CD4-positive, alpha-beta T cell (primary cell): ENCODE measurements around the gene IGFBP6. TPM values are rescaled to one million over a fixed set of nuclear protein-coding genes. Genes with fewer than 3 reads are reported as not detected.
A peak's percentile ranks its signal among the peaks of the same experiment; 100 is the strongest.

Experiments
- ATAC-seq: fragments of 200-7000 bp; cut with Tn5 transposase; one replicate; pipeline ENCODE4 v1.10.0; 2022; ENCODE audit warnings: mild to moderate bottlenecking; ENCODE audit not compliant: poor library complexity
- CTCF ChIA-PET: fragments of 350-600 bp; sonication (Branson Sonifier 250); formaldehyde crosslinking; loops from one replicate; lab custom pipeline; 2021; ENCODE audit warnings: antibody characterized with exemption, inconsistent platforms; lab: Charles Lee
- POLR2A ChIA-PET: fragments of 350-600 bp; sonication (Branson Sonifier 250); formaldehyde crosslinking; loops from one replicate; lab custom pipeline; 2021; ENCODE audit warnings: antibody characterized with exemption, inconsistent platforms; lab: Charles Lee
- DNase-seq, 14 experiments: peaks; one replicate each; pipeline ENCODE4 v3.0.0-alpha.2; 2013 to 2020; ENCODE audit warnings: mixed read lengths in 2 of 14
- H3K27ac ChIP-seq, 2 donors: one replicate each; pipeline versions ENCODE4 v1.5.1 to v1.7.0; 2013; ENCODE audit warnings: low read length in 2 of 2, low read depth in 1 of 2, mild to moderate bottlenecking in 1 of 2
- H3K27me3 ChIP-seq, 2 experiments: 1 replicate in 1 of 2; 2 replicates in 1 of 2; pipeline versions ENCODE4 v1.6.1 to v1.7.0; 2013; ENCODE audit warnings: low read length in 2 of 2, control low read depth in 1 of 2, mild to moderate bottlenecking in 1 of 2, moderate library complexity in 1 of 2; ENCODE audit not compliant: insufficient read depth in 2 of 2, control insufficient read depth in 1 of 2
- H3K36me3 ChIP-seq: one replicate; pipeline ENCODE4 v1.6.1; 2013; ENCODE audit warnings: low read length, control low read depth; ENCODE audit not compliant: insufficient read depth
- H3K4me1 ChIP-seq: one replicate; pipeline ENCODE4 v1.6.1; 2013; ENCODE audit warnings: low read length, control low read depth; ENCODE audit not compliant: insufficient read depth
- H3K4me3 ChIP-seq: one replicate; pipeline ENCODE4 v1.5.1; 2013; ENCODE audit warnings: mild to moderate bottlenecking, low read length, moderate library complexity
- H3K9me3 ChIP-seq, 2 experiments: 1 replicate in 1 of 2; 2 replicates in 1 of 2; pipeline versions ENCODE4 v1.6.1 to v1.7.0; 2013; ENCODE audit warnings: low read length in 2 of 2, mild to moderate bottlenecking in 2 of 2, control low read depth in 1 of 2, moderate library complexity in 1 of 2; ENCODE audit not compliant: control insufficient read depth in 1 of 2, insufficient read depth in 1 of 2
- H3K27ac Mint-ChIP-seq: one replicate; pipeline ENCODE4 v1.8.0; 2020; ENCODE audit warnings: mixed read lengths
- H3K27me3 Mint-ChIP-seq: one replicate; pipeline ENCODE4 v1.8.0; 2021; ENCODE audit warnings: mixed read lengths
- H3K36me3 Mint-ChIP-seq: one replicate; pipeline ENCODE4 v1.8.0; 2021; ENCODE audit warnings: low read depth, mixed read lengths
- H3K4me1 Mint-ChIP-seq: one replicate; pipeline ENCODE4 v1.8.0; 2021; ENCODE audit warnings: low read depth, mixed read lengths
- H3K4me3 Mint-ChIP-seq: one replicate; pipeline ENCODE4 v1.8.0; 2020; ENCODE audit warnings: mild to moderate bottlenecking, mixed read lengths
- H3K9me3 Mint-ChIP-seq: one replicate; pipeline ENCODE4 v1.8.0; 2020; ENCODE audit warnings: mixed read lengths
- CTCF ChIP-seq: fragments of 200-600 bp; IDR thresholded peaks from one replicate; pipeline ENCODE4 v1.8.0; 2022; ENCODE audit warnings: antibody characterized with exemption, mild to moderate bottlenecking
- intact Hi-C, 2 experiments: fragments of 100-400 bp; cut with DNase I in 1 of 2; cut with micrococcal nuclease in 1 of 2; formaldehyde crosslinking; loops; one replicate each; pipeline versions ENCODE4 v1.15.1 to v1.9.0; 2023 to 2025; cut with DNase I, micrococcal nuclease
- total RNA-seq, 174 experiments: library from RNA in 2 of 174; stranded (reverse) in 2 of 174; gene quantifications; one replicate each; pipeline ENCODE4 v1.2.3 and lab custom pipeline; 2021 to 2026

IGFBP6 gene
- total RNA-seq, 2 experiments from 2014 or later: 0.49 TPM; not detected in 1

DNA sequence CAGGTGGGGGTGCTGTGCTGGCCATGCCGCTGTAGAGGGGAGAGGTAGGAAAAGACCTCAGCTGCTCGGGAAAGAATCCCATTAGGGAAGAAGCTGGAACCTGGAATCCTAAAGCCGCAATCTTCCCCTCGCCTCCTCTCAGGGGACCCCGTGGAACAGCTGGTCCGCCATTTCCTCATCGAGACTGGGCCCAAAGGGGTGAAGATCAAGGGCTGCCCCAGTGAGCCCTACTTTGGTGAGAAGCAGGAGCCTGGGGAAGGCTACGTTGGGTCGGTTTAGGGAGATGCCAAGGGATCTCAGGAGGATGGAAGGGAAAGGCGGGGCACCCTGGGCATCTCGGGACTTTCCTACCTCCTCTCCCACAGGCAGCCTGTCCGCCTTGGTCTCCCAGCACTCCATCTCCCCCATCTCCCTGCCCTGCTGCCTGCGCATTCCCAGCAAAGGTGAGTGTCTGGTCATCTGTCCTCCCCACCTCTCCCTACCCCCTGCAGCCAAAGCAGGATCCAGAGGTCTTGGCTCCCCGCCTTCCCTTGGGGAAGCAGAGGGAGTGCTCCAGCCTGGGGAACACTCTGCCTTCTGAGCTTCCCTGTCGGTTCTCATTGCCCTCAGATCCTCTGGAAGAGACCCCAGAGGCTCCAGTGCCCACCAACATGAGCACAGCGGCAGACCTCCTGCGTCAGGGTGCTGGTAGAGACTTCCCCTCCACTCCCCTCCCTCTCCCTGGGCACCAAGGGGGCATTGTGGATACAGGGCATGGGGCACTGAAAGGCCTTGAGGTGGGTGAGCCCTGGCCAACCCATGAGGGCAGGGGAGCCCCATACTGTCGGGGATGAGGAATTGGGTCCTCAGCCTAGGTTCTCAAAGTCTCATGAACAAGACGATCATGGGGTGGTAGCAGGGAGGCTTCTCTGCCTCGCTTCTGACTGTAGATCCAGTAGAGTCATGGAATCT lies 35.2 kb upstream of the IGFBP6 start:
- intact Hi-C loops: loop anchor here in 1 of 2 experiments (10.0 kb wide), 1 partner anchor 133 kb away; no protein-coding TSS in a partner anchor
- no peak for ATAC-seq
- H3K9me3 ChIP-seq: no peaks in the 10 kb centered on the region
- no peak for TF ChIP-seq CTCF
- no peaks in the 10 kb centered on the region for H3K27me3 Mint-ChIP-seq
- peaks cover 7% of the 10 kb centered on the region for H3K4me1 Mint-ChIP-seq
- no peaks in the 10 kb centered on the region for H3K9me3 Mint-ChIP-seq
- H3K4me1 ChIP-seq: peaks cover 12% of the 10 kb centered on the region
- DNase-seq: peak in 1 of 14 experiments; percentile 16
- no peak overlapping the region for H3K27ac ChIP-seq
- H3K36me3 Mint-ChIP-seq: peaks cover 39% of the 10 kb centered on the region
- H3K4me3 ChIP-seq: no peak overlapping the region
- POLR2A ChIA-PET: interaction anchor here (1.0 to 1.6 kb wide), 2 partner anchors 17 to 36 kb away, joined by 3 to 6 read pairs; partner anchors contain the start of gene SPRYD3
- H3K27me3 ChIP-seq: no peaks in the 10 kb centered on the region
- CTCF ChIA-PET: interaction anchor here (1.3 kb wide), 1 partner anchor 13 kb away, joined by 3 read pairs; no protein-coding TSS in a partner anchor
- peaks cover 34% of the 10 kb centered on the region for H3K36me3 ChIP-seq
- H3K27ac Mint-ChIP-seq: no peak overlapping the region
- H3K4me3 Mint-ChIP-seq: no peak overlapping the region

DNA sequence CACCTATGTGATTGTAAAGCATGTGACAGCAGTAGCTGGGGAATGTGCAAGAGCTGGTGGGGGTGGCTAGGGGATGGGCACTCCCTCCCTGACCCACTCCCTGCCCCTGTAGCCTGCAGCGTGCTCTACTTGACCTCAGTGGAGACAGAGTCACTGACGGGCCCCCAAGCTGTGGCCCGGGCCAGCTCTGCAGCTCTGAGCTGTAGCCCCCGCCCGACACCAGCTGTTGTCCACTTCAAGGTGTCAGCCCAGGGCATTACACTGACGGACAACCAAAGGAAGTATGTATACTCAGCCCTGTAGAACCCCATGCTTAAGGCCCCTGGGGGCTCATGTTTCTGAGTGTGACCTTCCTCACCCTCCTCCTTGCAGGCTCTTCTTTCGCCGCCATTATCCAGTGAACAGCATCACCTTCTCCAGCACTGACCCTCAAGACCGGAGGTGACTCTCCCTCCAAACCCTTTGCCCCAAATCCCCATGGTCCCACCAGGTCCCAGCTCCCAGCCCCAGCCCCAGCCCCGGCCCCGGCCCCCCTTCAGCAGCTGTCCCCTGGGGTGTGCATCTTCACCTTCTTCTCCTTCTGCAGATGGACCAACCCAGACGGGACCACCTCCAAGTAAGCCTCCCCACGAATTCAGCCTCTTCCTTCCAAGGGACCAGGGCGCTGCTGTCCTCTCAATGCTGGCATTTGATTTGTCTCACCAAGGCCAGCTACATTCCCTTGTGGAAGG lies 34.3 kb upstream of the IGFBP6 start:
- H3K36me3 ChIP-seq: peaks cover 42% of the 10 kb centered on the region
- no peak overlapping the region for H3K4me3 Mint-ChIP-seq
- intact Hi-C loops: loop anchor here in 1 of 2 experiments (10.0 kb wide), 1 partner anchor 132 kb away; no protein-coding TSS in a partner anchor
- H3K4me3 ChIP-seq: no peak overlapping the region
- peaks cover 12% of the 10 kb centered on the region for H3K4me1 ChIP-seq
- H3K27me3 Mint-ChIP-seq: no peaks in the 10 kb centered on the region
- no peak for TF ChIP-seq CTCF
- H3K9me3 ChIP-seq: no peaks in the 10 kb centered on the region
- H3K27me3 ChIP-seq: no peaks in the 10 kb centered on the region
- no peaks in the 10 kb centered on the region for H3K9me3 Mint-ChIP-seq
- peaks cover 7% of the 10 kb centered on the region for H3K4me1 Mint-ChIP-seq
- H3K36me3 Mint-ChIP-seq: peaks cover 47% of the 10 kb centered on the region
- ChIA-PET POLR2A (interaction anchor here (1.0 kb wide), 1 partner anchor 12 kb away, joined by 3 read pairs; no protein-coding TSS in a partner anchor), CTCF (interaction anchor here (6.7 kb wide), 1 partner anchor 38 kb away, joined by 114 read pairs; the partner anchor contains the start of genes IGFBP6 and SOAT2)
- no peak overlapping the region for H3K27ac Mint-ChIP-seq
- no peak overlapping the region for H3K27ac ChIP-seq
- DNase-seq (peak in 1 of 14 experiments; percentile 12), ATAC-seq (no peak)
